Measurements from ENCODE around the gene PIM2.

- TF ChIP-seq CBFB (CRISPR knock-in tag; IDR thresholded peaks at IDR 0.05), result no peak
- TF ChIP-seq SMC3 (IDR thresholded peaks at IDR 0.05; ENCODE audit: low read length), result no peak
- TF ChIP-seq ZSCAN5A (CRISPR knock-in tag; IDR thresholded peaks at IDR 0.05; ENCODE audit: borderline replicate concordance), result no peak
Observed at GRCh38 chrX:48892896-48893295, 25.9 kb downstream of the PIM2 start.

All from HepG2 (cell line).